Right lobe of liver (tissue), 4 donors: Measurements from ENCODE around the gene NR1D1.

Experiments
- POLR2A ChIP-seq: fragments of 450-650 bp; IDR thresholded peaks from one replicate; pipeline ENCODE4 v1.6.1; 2017; ENCODE audit warnings: antibody characterized with exemption, mild to moderate bottlenecking
- TF ChIP-seq, protein P1 (sequence below), 4 donors: fragments of 200-600 bp in 3 of 4; fragments of 450-650 bp in 1 of 4; IDR thresholded peaks; one replicate each; pipeline versions ENCODE4 v1.5.1 to v1.8.0; 2016 to 2022; ENCODE audit warnings: antibody characterized with exemption in 4 of 4, mild to moderate bottlenecking in 2 of 4
- donor health status: DM: no; HTN: no; CAD: no.
- donor health status: DM: no; HTN: no; CAD: no.
- donor health status: DM: no; HTN: yes; CAD: no.

DNA sequence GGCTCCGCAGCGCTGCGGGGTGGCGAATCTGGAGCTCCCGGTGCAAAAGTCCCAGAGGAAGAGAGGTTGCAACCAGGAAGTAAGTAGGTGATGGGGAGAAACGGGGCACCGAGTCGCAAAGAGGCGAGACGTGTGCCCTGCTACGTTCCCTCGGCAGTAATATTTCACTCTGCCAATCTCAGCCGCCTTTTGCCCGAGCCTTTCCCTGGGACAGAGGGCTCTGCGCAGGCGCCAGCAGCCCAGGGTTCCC, at the start of gene NR1D1:
- TF ChIP-seq, protein P1, sequence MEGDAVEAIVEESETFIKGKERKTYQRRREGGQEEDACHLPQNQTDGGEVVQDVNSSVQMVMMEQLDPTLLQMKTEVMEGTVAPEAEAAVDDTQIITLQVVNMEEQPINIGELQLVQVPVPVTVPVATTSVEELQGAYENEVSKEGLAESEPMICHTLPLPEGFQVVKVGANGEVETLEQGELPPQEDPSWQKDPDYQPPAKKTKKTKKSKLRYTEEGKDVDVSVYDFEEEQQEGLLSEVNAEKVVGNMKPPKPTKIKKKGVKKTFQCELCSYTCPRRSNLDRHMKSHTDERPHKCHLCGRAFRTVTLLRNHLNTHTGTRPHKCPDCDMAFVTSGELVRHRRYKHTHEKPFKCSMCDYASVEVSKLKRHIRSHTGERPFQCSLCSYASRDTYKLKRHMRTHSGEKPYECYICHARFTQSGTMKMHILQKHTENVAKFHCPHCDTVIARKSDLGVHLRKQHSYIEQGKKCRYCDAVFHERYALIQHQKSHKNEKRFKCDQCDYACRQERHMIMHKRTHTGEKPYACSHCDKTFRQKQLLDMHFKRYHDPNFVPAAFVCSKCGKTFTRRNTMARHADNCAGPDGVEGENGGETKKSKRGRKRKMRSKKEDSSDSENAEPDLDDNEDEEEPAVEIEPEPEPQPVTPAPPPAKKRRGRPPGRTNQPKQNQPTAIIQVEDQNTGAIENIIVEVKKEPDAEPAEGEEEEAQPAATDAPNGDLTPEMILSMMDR (IDR thresholded peaks at IDR 0.05): no peak
- peak; percentile 98 for TF ChIP-seq POLR2A
